ENCODE measurements around the gene SOX2. TPM values are rescaled to one million over a fixed set of nuclear protein-coding genes. Genes with fewer than 3 reads are reported as not detected.

The SOX2 gene
- total RNA-seq, 2 experiments from 2014 or later: not detected

GRCh38 chr3:181691901-181692300 is 19.8 kb upstream of the SOX2 start:
- Histone ChIP-seq H3K27ac (ENCODE audit: low read depth in 1 of 2, low read length in 2 of 2) (no peak overlapping the region), H3K27me3 (ENCODE audit: control insufficient read depth in 1 of 2, insufficient read depth in 2 of 2, low read length in 2 of 2) (peaks cover 17 to 35% of the 10 kb centered on the region in 2 experiments), H3K4me1 (ENCODE audit: insufficient read depth, low read length) (peaks cover 7% of the 10 kb centered on the region), H3K4me3 (ENCODE audit: low read length) (no peak overlapping the region), H3K9me3 (ENCODE audit: control insufficient read depth in 1 of 2, insufficient read depth in 1 of 2, low read length in 2 of 2) (peaks cover 0 to 13% of the 10 kb centered on the region in 2 experiments), H3K36me3 (ENCODE audit: insufficient read depth, low read length) (no peaks in the 10 kb centered on the region)
- Mint-ChIP-seq H3K9me3 (no peaks in the 10 kb centered on the region), H3K4me3 (no peak overlapping the region), H3K4me1 (ENCODE audit: low read depth) (peaks cover 6% of the 10 kb centered on the region), H3K27ac (no peak overlapping the region), H3K27me3 (peaks cover 58% of the 10 kb centered on the region), H3K36me3 (ENCODE audit: low read depth) (no peaks in the 10 kb centered on the region)
- ChIA-PET POLR2A (no interaction called here), CTCF (no interaction called here)
- no peak for ATAC-seq (ENCODE audit: poor library complexity)
- no peak for DNase-seq
- no peak for TF ChIP-seq CTCF (IDR thresholded peaks at IDR 0.05)
- intact Hi-C loops (cut with DNase I, micrococcal nuclease): no loop called here

- H3K4me1 Mint-ChIP-seq (ENCODE audit: low read depth): peaks cover 6% of the 10 kb centered on the region
- intact Hi-C loops (cut with DNase I, micrococcal nuclease): no loop called here
- ChIA-PET POLR2A (no interaction called here), CTCF (no interaction called here)
- H3K27me3 Mint-ChIP-seq: peaks cover 65% of the 10 kb centered on the region
- ATAC-seq (ENCODE audit: poor library complexity) (no peak), DNase-seq (no peak)
- H3K27ac Mint-ChIP-seq: no peak overlapping the region
- no peaks in the 10 kb centered on the region for H3K36me3 Mint-ChIP-seq (ENCODE audit: low read depth)
- Histone ChIP-seq H3K4me3 (ENCODE audit: low read length) (no peak overlapping the region), H3K36me3 (ENCODE audit: insufficient read depth, low read length) (no peaks in the 10 kb centered on the region), H3K9me3 (ENCODE audit: control insufficient read depth in 1 of 2, insufficient read depth in 1 of 2, low read length in 2 of 2) (peaks cover 0 to 13% of the 10 kb centered on the region in 2 experiments), H3K27me3 (ENCODE audit: control insufficient read depth in 1 of 2, insufficient read depth in 2 of 2, low read length in 2 of 2) (peaks cover 17 to 40% of the 10 kb centered on the region in 2 experiments), H3K4me1 (ENCODE audit: insufficient read depth, low read length) (peaks cover 7% of the 10 kb centered on the region), H3K27ac (ENCODE audit: low read depth in 1 of 2, low read length in 2 of 2) (no peak overlapping the region)
- TF ChIP-seq CTCF (IDR thresholded peaks at IDR 0.05): no peak
- H3K4me3 Mint-ChIP-seq: no peak overlapping the region
- peaks cover 1% of the 10 kb centered on the region for H3K9me3 Mint-ChIP-seq
Measured at GRCh38 chr3:181692311-181693145, 19.2 kb upstream of the SOX2 start.

GRCh38 chr3:181693280-181693679 is 18.4 kb upstream of the SOX2 start:
- no peaks in the 10 kb centered on the region for H3K36me3 Mint-ChIP-seq (ENCODE audit: low read depth)
- no peak overlapping the region for H3K27ac Mint-ChIP-seq
- no peak for TF ChIP-seq CTCF (IDR thresholded peaks at IDR 0.05)
- H3K4me1 ChIP-seq (ENCODE audit: insufficient read depth, low read length): peaks cover 7% of the 10 kb centered on the region
- peaks cover 0 to 16% of the 10 kb centered on the region in 2 experiments for H3K9me3 ChIP-seq (ENCODE audit: control insufficient read depth in 1 of 2, insufficient read depth in 1 of 2, low read length in 2 of 2)
- peaks cover 22 to 47% of the 10 kb centered on the region in 2 experiments for H3K27me3 ChIP-seq (ENCODE audit: control insufficient read depth in 1 of 2, insufficient read depth in 2 of 2, low read length in 2 of 2)
- peaks cover 2% of the 10 kb centered on the region for H3K9me3 Mint-ChIP-seq
- CTCF ChIA-PET: no interaction called here
- no peak for ATAC-seq (ENCODE audit: poor library complexity)
- H3K4me3 Mint-ChIP-seq: no peak overlapping the region
- peaks cover 6% of the 10 kb centered on the region for H3K4me1 Mint-ChIP-seq (ENCODE audit: low read depth)
- H3K36me3 ChIP-seq (ENCODE audit: insufficient read depth, low read length): no peaks in the 10 kb centered on the region
- intact Hi-C loops (cut with DNase I, micrococcal nuclease): no loop called here
- POLR2A ChIA-PET: no interaction called here
- peaks cover 69% of the 10 kb centered on the region for H3K27me3 Mint-ChIP-seq
- H3K27ac ChIP-seq (ENCODE audit: low read depth in 1 of 2, low read length in 2 of 2): no peak overlapping the region
- H3K4me3 ChIP-seq (ENCODE audit: low read length): no peak overlapping the region
- DNase-seq: no peak
